Measurements from ENCODE around the gene DDX39B. TPM values are rescaled to one million over a fixed set of nuclear protein-coding genes. Genes with fewer than 3 reads are reported as not detected.
A peak's percentile ranks its signal among the peaks of the same experiment; 100 is the strongest.

Gene DDX39B
- total and polyA plus RNA-seq, 9 of the 15 experiments (the other 6 are each of a cell fraction or from before 2014, with no cell fraction given) = 479 to 869 (median 592) TPM

DNA sequence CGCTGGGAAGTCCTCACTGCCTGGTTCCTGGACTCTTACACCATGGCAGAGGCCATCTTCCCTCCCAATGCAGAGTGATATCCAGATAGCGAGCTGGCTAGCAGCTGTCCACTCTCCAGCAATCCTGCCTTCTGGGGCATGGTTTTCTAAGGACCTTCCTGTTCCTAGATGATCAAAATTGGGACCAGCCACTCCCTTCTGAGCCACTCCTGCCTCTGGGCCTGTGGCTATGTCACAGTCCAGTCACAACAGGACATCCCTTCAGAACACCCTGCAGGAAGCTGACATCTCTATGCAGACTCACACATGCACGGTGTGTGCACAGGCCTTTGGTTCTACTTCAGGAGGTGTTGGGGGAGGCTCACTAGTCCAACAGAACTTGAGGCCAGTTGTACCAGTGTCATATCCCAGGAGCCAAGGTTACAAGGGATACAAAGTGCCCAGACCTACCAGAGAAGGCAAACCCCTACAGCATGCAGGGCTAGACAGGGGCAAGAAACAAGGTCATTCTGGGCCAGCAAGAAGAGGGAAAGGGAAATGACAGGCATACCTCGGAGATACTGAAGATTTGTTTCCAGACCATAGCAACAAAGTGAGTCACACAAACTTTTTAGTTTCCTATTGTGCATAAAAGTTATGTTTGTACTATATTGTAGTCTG, 15.7 kb downstream of the DDX39B start (continued):
- TF ChIP-seq HINFP (tag; conservative IDR thresholded peaks at IDR 0.05; ENCODE audit: low read depth) (0 out of 2 replicates have a peak, but pooled peaks have one; percentile 18), SOX6 (IDR thresholded peaks at IDR 0.05) (peak; percentile 38; the same call in 1 of the 2 replicates), FOXJ2 (tag; IDR thresholded peaks at IDR 0.05) (no peak), ZNF318 (IDR thresholded peaks at IDR 0.05; ENCODE audit: borderline replicate concordance in 1 of 2, low read depth in 1 of 2) (no peak), KAT7 (CRISPR knock-in tag; IDR thresholded peaks at IDR 0.05; ENCODE audit: borderline replicate concordance) (peak; percentile 59; the same call in 1 of the 2 replicates), ZNF143 (CRISPR knock-in tag; IDR thresholded peaks at IDR 0.05) (peak; percentile 59), ZNF780A (CRISPR knock-in tag; IDR thresholded peaks at IDR 0.05) (no peak), ARID1B (IDR thresholded peaks at IDR 0.05) (peak; percentile 40; the same call in 1 of the 2 replicates), TEAD1 (CRISPR knock-in tag; IDR thresholded peaks at IDR 0.05) (peak in 1 of 2 experiments; percentile 64; a peak in 1 of 4 replicates), ZNF511 (CRISPR knock-in tag; IDR thresholded peaks at IDR 0.05) (peak; percentile 47; the same call in 1 of the 2 replicates)
- TF ChIP-seq, protein P1, sequence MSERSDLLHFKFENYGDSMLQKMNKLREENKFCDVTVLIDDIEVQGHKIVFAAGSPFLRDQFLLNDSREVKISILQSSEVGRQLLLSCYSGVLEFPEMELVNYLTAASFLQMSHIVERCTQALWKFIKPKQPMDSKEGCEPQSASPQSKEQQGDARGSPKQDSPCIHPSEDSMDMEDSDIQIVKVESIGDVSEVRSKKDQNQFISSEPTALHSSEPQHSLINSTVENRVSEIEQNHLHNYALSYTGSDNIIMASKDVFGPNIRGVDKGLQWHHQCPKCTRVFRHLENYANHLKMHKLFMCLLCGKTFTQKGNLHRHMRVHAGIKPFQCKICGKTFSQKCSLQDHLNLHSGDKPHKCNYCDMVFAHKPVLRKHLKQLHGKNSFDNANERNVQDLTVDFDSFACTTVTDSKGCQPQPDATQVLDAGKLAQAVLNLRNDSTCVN (CRISPR knock-in tag; IDR thresholded peaks at IDR 0.05) = no peak
- TF ChIP-seq, protein P2, sequence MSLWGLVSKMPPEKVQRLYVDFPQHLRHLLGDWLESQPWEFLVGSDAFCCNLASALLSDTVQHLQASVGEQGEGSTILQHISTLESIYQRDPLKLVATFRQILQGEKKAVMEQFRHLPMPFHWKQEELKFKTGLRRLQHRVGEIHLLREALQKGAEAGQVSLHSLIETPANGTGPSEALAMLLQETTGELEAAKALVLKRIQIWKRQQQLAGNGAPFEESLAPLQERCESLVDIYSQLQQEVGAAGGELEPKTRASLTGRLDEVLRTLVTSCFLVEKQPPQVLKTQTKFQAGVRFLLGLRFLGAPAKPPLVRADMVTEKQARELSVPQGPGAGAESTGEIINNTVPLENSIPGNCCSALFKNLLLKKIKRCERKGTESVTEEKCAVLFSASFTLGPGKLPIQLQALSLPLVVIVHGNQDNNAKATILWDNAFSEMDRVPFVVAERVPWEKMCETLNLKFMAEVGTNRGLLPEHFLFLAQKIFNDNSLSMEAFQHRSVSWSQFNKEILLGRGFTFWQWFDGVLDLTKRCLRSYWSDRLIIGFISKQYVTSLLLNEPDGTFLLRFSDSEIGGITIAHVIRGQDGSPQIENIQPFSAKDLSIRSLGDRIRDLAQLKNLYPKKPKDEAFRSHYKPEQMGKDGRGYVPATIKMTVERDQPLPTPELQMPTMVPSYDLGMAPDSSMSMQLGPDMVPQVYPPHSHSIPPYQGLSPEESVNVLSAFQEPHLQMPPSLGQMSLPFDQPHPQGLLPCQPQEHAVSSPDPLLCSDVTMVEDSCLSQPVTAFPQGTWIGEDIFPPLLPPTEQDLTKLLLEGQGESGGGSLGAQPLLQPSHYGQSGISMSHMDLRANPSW (CRISPR knock-in tag; IDR thresholded peaks at IDR 0.05) = 0 out of 2 replicates have a peak, but pooled peaks have one; percentile 28
